HG03103 (cell line): ENCODE results near the gene DPH3.

ENCODE experiments used
- ATAC-seq: cut with Tn5 transposase; IDR thresholded peaks from one replicate; pipeline ENCODE4 v1.9.1; 2021; ENCODE audit warnings: low read depth; ENCODE audit not compliant: unreplicated experiment

The DPH3 gene

GRCh38 chr3:16294844-16295243 lies 30.1 kb upstream of the DPH3 start:
- no peak for ATAC-seq

DNA sequence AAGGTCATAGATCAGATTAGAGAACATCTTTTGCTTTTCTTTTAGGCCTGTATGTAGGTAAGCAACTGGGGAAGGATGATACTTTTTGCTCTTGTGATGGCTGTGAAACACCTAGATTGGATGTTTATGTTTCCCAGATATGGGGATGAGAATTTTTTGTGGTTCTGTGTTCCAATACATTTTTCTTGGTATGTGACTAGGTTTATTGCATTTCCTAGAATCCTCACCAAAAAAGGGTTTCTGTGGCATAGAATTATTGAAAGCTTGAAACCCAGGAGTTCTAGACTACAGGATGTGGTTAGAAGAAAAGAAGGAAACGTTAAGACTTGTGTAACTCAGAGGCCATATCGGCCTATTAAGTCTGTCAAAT lies 26.1 kb upstream of the DPH3 start:
- ATAC-seq: no peak

DNA sequence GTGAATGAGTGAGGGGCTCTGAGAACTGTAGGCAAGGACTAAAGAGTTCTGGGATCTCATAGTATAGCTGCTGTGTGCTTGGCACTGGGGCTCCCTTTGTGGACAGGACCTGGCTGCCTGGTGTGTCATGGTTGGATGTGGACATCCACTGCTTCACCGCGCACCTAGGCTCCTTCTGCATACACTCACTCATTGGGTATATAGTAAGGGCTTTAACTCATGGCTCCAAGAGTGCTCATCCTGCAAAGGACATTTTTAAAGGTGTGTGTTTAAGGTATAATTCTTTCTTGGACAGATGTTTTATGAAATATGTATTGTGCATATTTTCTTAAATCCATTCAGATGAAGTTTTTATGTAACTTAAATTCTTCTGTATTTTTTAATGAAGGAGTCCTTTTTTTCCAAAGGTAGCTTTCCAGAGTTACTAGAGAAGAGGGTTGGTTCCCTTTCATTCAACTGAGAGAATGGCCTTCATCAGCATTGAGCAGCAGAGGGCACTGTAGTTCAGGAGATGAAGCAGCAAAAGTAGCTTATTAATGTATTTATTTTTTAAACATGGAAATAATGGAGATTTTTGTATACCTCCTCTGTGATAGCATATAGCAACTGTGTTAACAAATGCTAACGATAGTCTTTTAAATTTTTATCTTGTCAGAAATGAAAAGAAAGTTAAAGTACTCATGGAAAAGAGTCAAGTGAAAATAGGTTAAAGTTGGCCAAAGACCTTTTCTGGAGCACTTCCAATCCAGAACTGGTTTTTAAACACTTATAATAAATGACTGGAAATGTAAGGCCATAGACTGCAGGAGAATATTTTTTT lies 25.5 kb upstream of the DPH3 start:
- ATAC-seq: no peak

DNA sequence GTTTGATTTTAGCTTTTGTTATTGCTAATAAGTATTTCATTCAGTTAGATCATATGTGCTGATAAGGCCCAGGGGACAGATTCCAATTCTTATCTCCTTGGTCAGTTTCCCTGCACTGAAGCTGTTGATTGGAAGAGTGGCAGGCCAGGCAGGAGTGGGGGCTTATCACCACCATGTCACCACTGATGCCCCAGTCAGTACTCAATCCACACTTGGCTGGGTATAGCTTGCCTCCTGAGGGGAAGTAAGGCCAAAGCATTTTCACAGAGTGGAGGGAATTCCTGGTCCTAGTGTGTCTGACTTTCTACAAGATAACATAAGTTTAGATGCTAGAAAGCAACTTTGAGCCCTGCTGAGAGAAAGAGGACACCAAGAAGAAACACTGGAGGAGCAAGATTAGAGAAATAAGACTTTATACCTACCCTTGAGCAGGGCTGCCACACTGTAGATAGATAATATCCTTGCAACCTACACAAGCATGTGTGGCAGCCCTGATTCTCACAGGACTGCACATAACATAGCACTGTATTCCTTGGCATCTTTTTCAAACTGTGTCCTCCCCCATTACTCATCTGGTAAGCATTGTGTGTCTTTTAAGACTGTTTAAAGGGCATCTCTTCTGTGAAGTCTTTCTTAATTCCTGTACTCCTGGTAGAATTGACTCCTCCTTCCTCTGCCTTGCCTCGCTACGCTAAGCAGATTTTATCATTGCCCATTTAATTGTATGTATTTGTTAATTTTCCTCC lies 24.6 kb upstream of the DPH3 start:
- ATAC-seq: no peak

GRCh38 chr3:16288664-16289063 lies 23.9 kb upstream of the DPH3 start:
- ATAC-seq: no peak

GRCh38 chr3:16286751-16287543 lies 22.2 kb upstream of the DPH3 start:
- ATAC-seq: no peak

GRCh38 chr3:16286161-16286560 lies 21.4 kb upstream of the DPH3 start:
- ATAC-seq: no peak

DNA sequence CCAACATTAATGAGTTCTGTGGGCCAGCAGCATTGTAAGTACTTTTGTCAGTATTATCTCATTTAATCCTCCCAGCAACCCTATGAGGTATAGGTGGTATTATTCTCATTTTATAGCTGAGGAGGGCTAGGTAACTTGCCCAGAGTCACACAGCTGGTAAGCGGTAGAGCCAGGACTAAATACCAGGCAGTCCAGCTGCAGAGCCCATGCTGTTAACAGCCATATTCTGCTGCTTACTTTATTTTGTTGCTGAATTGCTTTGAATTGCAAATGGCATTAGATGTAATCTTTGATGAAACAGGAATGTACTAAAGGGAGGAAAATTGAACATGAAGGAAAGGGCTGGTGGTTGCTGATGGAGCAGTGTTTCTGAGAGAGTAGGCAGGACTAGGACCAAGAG lies 19.9 kb upstream of the DPH3 start:
- ATAC-seq: no peak

DNA sequence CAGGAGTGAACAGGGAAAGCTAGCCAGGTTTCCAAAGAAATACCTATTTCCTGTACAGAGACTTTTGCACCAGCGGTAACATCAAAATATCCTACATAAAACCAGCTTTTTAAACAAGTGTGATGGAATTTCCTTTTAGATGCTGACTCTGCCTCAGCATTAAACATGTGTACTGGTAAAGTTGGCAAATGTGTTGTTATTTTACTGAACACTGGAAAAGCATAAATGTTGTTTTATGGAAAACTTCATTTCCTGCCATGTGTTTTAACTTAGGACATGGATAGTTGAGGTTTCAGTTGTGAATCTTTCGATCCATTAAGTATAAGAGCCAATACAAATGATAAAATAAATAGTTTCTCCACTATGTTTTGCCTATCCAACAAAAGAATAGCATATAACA lies 15.9 kb upstream of the DPH3 start:
- no peak for ATAC-seq

- ATAC-seq: no peak
Measured at GRCh38 chr3:16279010-16279801, 14.5 kb upstream of the DPH3 start.

DNA sequence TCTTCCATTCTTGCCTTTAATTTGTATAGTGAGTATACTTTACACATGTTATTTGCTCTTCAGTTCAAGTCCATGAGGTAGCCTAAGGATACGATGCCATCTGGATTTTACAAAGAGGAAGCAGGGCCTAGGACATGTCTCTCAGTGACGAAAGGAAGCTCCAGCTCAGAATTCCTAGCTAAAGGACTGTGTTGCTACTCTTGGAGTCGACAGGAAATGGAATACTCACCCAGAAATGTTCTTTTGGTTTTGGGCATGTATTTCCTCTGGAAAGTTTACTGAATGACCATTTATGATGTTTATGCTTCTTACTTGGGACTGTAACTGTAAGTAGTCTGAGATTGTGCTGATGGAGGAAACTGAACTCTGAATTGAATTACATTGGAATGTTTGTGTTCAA lies 12.7 kb upstream of the DPH3 start:
- no peak for ATAC-seq

DNA sequence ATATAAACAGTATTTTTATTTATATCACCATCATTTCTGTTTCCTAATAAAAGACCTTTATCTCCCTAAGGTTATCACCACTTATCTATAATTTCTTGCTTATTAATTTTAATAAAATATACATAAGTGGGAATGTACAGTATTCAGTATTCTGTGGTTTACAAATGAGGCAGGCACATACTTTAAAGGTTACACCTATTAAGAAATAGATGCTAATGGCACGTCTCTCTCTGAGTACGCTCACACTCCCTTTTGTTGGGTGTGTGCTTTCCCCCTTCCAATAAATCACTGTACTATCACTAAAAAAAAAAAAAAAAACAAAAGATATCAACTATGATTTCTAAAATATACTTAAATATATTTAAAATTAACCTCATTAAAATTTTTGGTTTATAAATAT lies 9.1 kb upstream of the DPH3 start:
- ATAC-seq: no peak

DNA sequence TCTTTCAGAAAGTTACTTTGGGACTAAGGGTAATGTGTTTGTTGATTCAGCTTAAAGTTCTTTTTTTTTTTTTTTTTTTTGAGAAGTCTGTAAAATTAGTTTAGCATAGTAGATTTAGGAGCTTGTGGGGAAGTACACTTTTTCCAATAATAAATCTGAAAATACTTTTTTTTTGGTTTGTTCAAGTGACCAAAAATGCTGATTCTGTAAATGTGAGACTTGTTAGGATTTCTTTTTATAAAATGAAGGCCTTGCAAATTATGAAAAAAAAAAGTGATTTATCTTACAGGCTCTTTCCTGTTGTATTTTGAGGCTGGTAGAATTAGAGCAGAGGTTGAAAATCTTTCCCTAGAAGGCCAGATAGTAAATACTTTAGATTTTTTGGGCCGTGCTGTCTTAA lies 7.8 kb upstream of the DPH3 start:
- ATAC-seq: no peak

- no peak for ATAC-seq
Measured at GRCh38 chr3:16270855-16271254, 6.1 kb upstream of the DPH3 start.

DNA sequence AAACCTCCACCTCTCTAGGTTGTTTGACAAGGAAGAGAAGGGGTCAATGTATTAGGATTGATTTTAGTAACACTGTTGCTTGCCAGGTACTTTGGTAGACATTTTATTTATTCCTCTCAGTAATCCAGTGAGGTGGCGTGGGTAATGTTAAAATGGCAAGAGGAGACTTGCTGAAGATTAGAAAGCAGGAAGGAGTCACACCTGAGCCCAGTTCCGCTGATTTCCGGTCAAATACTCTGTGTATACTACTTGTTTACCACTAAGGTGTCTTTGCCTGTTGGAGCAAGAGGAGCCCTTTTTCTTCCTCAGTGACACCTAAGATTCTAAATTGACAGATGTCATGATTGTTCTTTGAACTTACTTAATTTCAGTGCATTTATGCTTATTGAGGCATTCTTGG lies 2.0 kb upstream of the DPH3 start:
- no peak for ATAC-seq

- ATAC-seq: no peak
Measured at GRCh38 chr3:16265455-16265786, 678 bp upstream of the DPH3 start.

GRCh38 chr3:16264174-16264707 lies 502 bp downstream of the DPH3 start:
- no peak for ATAC-seq

DNA sequence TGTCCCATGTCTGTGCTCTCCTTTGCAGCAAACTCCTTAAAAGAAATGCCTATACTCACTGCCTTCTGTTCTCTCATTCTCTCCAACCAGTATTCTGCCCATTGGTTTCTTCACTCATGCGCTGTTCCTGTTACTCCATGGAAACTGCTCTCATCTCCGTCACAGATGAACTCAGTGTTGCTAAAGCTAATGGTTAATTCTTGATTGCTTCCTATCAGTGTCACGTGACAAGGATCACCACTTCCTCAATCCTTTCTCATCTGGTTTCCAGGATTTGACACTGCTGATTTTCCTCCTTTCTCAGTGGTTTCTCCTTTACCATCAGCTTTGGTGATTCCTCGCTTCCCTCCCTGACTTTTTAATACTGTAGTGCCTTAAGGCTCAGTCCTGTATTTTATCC lies 2.6 kb downstream of the DPH3 start:
- no peak for ATAC-seq

GRCh38 chr3:16260046-16260445 lies 4.7 kb downstream of the DPH3 start:
- ATAC-seq: no peak

DNA sequence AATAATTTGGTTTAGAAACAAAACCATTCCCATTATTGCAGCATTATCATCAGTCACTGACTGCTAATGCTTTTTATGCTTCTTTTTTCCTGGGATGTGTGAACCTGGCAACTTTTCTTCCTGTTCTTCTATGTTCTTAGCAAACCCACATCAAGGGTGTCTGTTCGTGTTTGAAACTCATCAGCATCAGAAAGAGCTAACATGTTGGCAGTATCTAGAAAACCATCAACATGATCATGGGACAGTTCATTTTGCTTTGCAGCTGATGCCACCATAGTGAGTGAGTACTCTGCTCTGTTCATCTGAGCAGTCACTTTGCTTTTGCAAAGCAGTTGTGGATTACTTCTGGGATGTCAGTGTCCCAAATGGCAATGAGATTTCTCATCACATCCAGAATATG lies 5.9 kb downstream of the DPH3 start:
- no peak for ATAC-seq

DNA sequence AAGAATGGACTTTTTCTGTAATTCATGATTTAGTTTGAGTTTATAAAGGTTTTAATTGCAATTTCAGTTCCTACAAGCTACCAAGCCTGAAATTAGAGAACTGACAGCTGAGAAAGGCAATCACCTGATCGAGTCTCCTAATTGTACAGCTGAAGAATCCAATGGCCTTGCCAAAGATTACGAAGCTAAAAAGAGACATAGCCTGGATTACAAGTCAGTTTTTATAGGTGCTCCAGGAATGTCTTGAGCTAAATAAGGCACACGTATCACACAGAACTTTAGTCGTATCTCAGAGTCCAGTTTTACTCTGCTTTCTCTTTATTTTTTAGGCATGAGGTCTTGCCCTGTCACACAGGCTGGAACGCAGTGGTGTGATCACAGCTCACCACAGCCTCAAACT lies 6.6 kb downstream of the DPH3 start:
- ATAC-seq: no peak
